Daoy (cell line): ENCODE data around the gene THG1L. TPM values are rescaled to one million over a fixed set of nuclear protein-coding genes. Genes with fewer than 3 reads are reported as not detected.
A peak's percentile ranks its signal among the peaks of the same experiment; 100 is the strongest.
"Not testable (repeated sequence)": the region's sequence is repeated elsewhere in the genome, so short reads cannot be mapped to it uniquely, and the experiment has no call there.

Source experiments
- DNase-seq: peaks from one replicate; pipeline ENCODE4 v3.0.0-alpha.2; 2015; ENCODE audit warnings: low read depth
- total RNA-seq: library from RNA; depleted of rRNA; stranded (reverse); fragments of >200 nt; shearing (Covaris generic); gene quantifications from 2 replicates; pipeline ENCODE4 v1.2.3, GENCODE V29; 2014; rRNA removed

Gene THG1L
- total RNA-seq = 20.9 and 21.7 TPM in 2 replicates

DNA sequence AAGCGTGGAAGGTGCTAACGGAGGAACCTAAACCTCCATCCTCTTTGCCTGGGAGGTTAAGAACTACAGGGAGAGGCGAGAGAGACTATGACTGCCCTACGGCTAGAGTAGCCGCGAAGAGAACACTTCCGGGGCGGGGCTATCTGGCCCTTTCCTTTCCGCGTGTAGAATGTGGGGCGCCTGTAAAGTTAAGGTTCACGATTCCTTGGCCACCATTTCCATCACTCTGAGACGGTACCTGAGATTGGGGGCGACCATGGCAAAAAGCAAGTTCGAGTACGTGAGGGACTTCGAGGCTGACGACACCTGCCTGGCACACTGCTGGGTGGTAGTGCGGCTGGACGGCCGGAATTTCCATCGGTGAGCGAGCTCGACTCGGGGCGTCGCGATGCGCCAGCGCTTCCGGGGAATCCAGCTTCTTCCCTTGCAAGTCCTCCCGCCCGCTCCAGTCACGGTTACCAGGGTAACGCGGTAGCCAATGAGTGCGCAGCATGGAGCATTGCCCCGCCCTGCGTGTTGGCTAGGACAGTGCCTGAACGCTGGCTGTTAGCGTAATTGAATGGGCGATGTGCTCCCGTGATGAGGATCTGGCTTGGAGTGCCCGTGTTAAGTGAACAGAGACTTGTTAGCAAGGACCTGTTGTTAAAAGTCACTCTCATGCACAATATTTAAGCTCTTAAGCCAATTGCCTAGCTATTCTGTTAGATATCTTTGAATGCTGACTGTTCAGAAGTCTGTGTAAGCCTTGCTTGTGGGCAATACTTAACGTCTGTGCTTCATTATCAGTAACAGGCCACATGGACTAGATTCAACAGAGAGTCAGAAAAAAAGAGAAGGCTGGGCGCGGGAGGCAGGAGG is at the start of gene THG1L:
THG1L (plus strand) TSS at position 149 of the 858 bp plus-strand sequence; CDS start at position 170, 21 bp downstream.
- DNase-seq = peak; percentile 99

DNA sequence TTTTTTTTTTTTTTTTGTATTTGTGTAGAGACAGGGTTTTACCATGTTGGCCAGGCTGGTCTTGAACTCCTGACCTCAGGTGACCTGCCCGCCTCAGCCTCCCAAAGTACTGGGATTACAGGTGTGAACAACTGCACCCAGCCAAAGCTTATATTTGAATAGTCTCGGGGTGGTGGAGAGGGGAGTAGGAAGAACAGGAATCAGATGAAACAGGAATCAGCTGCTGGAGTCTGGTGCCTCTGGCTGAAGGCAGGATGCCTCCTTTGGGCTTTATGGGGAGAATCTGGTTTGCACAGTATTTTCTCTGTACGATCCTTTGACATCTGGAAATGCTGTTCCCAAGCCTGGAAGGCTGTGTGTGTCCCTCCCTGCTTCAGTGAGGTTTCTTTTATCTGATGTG is 49.0 kb upstream of the THG1L start:
- DNase-seq = no peak

DNA sequence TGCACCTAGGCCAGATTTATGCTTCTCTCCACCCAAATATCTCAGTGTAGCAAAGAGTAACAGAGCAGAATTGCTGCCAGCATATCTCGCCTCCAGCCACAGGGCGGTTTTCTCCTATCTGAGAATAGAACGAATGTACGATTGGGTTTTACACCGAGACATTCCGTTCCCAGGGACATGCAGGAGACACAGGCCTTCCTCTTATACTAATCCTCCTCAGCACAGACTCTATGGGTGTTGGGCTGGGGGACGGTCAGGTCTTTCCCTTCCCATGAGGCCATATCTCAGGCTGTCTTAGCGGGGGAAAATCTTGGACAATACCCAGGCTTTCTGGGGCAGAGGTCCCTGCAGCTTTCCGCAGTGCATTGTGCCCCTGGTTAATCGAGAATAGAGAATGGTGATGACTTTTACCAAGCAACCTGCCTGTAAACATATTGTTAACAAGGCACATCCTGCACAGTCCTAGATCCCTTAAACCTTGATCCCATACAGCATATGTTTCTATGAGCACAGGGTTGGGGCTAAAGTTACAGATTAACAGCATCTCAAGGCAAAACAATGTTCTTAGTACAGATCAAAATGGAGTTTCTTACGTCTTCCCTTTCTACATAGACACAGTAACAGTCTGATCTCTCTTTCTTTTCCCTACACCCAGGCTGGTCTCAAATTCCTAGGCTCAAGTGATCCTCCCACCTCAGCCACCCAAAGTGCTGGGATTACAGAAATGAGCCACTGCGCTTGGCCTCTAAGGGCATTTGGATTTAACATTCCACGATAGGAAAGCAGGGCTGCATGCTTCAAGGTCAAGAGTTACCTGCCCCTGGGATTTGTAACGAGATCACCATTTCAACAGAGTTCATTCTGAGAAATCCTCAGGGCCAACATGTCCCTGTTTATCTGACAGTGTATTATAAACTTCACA is 44.7 kb upstream of the THG1L start:
- DNase-seq = not testable (repeated sequence)

DNA sequence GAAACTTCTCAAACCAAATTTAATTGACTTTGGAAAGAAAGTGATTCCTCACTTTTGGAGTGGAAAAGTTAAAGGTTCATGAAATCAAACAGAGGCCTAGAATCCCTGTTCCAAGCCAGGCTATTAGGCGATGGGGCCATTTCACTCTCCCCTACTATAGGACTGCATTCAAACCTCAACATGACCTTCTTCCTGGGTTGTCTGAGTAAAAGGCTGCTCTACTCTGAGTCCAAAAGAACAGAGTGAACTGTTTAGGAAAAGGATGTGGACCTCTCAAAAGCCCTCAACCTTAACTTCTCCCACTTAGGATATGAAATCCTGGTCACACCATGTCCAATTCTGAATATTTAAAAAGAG is 44.0 kb upstream of the THG1L start:
- DNase-seq = no peak

DNA sequence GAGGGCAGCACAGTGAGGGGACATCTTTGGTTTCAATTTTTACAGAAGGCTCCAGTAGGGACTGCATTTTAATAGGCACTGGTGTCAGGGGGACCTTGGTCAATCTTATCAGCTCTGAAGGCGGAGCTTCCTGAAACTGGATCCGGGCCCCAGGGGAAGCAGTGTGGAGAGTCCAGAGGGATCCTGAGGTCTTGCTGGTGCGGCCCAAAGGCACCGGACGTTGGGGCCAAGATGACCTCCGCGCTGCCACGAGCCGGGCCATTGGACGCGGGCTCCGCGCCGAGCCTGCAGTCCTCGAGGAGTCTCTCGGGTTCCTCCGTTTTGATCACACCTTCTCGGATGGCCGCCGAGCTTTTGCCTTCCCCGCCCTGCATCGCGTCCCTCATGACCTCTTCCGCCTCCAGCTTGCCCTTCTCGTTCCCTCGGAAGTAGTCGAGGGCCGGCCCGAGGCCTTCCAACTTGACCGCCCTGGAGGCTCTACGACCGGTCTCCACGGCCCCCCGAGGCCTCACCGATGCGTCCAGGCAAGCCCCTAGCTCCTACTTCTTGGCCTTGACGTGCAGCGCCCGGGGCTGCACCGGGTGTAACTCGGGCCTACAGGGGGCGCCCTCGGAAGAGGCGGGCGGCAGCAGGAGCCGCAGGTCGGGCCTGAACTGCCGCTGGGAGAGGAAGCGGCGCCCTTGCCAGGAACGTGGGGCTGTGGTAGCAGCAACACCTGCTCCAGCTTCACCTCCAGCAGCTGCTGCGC is 41.1 kb upstream of the THG1L start:
- DNase-seq = no peak

DNA sequence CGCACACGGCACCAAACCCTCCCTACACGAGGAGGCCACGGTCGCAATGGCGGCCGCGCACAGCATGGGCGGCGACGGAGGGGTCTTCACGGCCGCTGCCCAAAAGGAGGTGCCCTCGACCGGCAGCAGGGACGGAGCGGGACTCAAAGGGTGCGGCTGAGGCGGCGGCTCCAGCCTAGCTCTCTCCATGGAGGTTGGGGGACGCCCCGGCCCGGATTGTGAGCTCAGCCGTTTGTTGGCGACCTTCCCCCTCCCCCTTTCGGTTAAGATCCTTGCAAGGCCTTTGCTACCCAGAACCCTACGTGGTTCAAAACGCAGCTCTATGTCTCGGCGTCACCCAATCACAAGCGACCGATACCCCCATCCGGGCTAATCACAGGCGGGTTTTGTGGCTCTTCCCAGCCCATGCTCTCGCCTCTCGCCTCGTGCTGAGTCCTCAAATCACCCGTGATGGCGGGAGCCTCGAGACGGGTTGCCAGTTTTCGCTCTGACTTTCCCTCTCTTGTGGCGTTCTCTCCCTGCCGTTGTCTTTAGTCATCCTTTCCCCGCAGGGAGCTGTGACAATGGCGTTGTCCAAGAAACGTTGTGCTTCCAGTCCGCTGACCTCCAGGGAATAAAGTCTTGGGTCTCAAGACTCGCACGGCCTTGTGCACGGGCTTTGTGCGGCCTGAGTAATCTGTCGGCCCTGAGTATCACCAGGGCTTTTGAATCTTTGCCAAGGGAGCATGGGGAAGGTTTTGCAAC is 40.4 kb upstream of the THG1L start:
- DNase-seq = no peak

DNA sequence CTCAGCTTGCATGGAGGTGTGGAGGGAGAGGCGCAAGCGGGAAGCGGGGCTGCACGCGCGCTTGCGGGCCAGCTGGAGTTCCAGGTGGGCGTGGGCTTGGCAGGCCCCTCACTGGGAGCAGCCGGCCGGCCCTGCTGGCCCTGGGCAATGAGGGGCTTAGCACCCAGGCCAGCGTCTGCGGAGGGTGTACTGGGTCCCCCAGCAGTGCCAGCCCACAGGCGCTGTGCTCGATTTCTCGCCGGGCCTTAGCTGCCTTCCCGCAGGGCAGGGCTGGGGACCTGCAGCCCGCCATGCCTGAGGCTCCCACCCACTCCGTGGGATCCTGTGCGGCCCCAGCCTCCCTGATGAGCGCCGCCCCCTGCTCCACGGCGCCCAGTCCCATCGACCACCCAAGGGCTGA is 37.4 kb upstream of the THG1L start:
- not testable (repeated sequence) for DNase-seq

DNA sequence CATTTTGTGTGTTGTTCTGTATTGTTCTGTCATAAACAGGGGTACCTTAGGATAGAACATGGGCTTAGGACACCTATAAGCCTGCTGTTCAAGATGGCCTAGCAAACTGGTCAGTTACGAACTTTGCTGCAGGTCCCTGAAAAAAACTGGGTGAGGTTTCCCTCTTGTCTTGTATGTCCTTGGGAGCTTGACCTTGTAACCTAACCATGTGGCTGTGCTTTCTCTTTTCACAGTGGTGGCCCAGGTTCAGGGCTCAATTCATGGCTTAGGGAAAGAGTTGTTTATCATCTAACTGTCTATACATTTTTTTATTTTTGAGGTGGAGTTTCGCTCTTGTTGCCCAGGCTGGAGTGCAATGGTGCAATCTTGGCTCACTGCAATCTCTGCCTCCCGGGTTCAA is 35.1 kb upstream of the THG1L start:
- DNase-seq = not testable (repeated sequence)

DNA sequence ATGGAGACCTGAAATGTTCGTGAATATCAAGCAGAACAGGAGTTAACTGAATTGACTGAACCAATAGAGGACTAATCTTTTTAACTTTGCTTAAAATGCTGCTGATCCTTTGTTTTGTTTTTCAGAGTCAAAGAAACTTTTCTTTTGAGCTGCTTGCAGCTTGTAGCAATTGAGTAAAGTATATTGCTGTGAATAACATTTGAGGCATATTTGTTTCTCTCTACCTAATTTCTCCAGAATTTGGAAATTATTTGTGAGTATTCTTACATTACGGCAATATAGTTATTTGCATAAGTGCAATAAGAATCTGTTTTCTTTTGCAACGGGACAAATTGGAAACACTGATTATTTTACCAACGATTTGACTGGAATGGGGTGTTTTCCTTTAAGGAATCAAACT is 32.5 kb upstream of the THG1L start:
- DNase-seq = not testable (repeated sequence)

DNA sequence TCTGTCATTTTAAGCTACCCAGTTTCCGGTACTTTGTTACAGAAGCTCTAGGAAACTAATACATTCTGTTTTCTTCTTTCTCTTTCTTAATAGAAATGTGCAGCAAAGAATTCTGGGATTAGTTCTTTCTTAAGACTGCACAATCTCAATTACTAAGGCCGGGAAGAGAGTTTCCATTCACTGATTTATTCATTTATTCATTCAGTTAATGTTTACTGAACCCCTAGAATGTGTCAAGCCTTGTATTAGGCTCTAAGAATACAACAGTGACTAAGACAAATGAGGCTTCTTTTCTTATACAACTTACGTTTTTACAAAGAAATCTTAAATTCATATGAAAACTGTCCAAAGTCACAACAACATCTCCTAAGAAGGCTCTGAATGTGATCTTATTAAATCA is 27.5 kb upstream of the THG1L start:
- DNase-seq = no peak

DNA sequence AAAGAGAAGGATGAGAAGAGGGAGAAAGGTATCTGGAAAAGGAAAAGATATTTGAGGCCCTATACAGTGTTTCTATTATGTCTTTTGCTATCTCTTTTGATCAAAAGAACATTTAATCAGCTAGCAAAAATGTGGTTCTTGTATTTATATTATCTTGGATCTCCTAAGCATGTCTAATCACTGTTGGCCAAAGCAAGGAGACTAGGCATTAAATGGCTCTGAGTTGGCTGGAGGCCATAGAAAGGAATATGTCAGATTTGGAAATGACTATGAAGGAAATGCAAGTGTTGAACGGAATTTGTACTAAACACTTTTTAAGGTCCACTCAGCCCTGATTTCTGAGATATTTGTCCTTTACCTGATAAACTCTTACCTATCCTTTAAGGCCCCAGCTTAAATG is 22.4 kb upstream of the THG1L start:
- DNase-seq = no peak

DNA sequence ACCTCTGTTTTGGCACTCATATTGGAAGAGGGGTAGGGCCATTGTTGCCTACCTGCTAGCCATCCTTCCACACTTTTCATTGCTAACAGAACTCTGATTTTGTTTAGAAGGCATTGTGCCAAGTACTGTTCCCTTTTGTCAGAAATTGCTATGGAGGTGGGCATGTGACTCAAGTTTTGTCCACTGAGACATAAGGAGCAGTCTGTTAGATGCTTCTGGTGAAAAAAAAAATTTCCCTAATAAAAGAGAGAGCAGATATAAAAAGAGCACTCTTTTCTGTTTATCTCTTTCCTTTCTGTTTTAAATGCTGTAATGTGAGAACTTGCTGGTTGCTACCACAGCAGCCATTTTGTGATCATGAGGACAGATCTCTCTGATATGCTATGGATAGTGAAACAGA is 21.9 kb upstream of the THG1L start:
- DNase-seq = no peak

DNA sequence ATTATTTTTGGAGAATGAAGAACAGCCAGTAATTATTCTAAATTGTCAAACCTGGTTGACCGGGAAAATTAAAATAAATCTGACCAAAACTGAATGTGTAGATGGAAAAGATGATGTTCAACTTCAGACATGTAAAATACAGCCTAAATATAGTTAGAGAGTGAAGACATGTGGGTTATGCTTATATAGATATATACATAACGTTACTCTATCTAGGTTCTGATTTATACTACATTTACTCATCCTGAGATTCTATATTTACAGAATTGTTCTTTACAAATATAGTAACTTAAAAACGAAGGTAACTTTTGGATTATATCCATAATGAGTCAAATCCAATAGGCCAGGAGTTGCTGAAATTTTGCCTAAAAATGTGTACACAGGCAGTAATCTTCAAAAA is 20.8 kb upstream of the THG1L start:
- no peak for DNase-seq

DNA sequence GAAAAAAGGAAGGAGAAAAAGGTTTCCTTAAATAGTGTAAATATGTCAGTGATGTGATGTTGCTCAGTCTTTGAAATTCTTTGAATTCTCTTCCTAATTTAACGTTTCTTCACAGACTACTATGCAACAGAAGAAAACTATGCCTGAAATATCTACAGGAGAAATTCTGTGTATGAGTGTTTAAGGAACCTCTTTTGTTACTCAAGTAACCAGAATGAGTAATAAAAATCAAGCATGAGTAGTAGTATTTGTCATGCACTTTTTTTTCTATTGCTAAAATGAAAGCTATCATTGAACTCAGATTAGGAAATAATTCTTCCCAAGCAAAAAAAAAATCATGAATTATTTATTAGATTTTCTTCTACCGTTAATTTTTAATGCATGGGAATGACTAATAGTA is 20.3 kb upstream of the THG1L start:
- DNase-seq = no peak

DNA sequence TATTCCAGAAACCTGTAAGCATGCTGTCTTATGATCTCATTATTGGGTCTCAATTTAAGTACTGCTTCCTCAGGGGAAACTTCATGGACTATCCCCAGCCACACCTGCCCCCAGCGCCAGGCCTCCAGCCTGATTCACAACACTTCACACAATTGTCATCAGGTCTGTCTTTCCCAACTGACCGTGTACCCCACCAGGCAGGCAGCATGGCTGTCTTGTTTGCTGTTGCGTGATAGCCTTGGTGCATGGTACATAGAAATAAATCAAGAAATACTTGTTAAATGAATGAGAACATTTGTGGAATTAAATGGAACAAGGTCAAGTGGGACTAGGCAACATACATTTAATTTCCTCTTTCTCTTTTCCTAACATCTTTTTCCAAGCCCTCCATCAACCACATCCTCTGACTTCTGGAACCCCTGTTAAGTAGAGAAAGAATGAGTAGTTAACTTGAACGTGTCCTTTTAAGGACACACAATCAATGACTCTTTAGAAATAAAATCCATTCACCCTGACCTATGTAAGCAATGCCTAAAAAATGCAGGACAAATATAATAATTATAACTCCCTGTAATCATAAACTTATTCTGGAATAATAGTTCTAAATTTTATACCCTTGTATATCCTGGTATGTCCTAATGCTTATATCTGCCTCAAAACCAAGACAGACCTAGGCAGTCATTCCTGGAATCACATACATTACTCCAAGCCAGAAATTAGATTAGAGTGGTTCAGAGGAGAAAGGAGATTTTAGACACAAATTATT is 17.2 kb upstream of the THG1L start:
- DNase-seq = no peak

DNA sequence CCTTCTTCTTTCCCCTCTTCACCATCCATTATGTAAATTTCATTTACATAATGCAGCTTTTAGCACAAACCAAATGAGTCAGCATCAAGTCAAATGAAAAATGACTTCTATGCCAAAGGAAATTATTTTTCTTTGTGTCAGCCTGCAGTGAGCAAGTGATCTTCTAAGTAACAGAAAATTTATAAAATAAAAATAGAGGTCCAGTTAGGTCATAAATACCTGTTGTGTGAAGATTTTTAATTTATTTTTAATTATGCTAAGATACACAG is 16.7 kb upstream of the THG1L start:
- no peak for DNase-seq

DNA sequence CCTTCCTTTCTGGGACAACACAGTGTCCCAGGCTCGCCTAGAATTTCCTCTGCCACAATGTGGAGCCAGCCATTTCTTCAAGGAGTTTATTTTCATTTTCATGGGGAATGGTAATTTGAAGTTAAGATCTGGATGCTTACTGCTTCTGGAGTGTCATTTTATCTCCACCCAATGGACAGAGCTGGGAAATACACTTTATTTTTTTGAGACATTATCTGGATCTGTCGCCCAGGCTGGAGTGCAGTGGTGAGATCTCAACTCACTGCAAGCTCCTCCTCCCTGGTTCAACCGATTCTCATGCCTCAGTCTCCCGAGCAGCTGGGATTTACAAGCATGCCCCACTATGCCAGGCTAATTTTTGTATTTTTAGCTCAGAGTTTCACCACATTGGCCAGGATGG is 12.7 kb upstream of the THG1L start:
- peak; percentile 52 for DNase-seq

DNA sequence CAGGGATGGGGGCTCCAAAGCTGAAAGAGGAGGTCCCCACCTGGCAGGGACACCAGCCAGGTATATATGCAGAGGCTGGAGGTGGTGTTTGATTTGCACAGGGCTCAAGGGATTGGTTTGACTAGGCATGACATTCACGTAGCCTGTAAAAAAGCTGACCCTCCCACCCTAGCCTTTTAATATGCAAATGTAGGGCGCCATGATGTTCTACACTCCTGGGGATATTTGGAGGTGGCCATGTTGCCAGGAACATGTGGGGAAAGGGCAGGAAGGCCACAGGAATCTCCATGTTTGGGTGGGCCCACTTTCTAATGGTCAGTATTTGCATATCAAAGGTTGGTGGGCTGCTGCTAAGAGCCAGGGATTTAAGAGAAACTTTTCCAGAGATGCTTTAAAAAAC is 12.0 kb upstream of the THG1L start:
- no peak for DNase-seq

DNA sequence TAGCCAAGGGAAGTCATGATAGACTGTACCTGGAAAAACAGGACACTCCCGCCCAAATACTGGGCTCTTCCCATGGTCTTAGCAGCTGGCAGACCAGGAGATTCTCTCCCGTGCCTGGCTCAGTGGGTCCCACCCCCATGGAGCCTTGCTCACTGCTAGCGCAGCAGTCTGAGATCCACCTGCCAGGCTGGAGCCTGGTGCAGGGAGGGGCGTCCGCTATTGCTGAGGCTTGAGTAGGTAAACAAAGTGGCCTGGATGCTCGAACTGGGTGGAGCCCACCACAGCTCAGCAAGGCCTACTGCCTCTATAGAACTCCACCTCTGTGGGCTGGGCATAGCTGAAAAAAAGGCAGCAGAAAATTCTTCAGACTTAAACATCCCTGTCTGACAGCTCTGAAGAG is 10.1 kb upstream of the THG1L start:
- no peak for DNase-seq

DNA sequence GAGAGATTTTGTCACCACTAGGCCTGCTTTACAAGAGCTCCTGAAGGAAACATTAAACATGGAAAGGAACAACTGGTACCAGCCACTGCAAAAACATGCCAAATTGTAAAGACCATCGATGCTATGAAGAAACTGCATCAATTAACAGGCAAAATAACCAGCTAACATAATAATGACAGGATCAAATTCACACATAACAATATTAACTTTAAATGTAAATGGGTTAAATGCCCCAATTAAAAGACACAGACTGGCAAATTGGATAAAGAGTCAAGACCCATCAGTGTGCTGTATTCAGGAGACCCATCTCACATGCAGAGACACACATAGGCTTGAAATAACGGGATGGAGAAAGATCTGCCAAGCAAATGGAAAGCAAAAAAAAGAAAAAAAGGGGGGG is 8.3 kb upstream of the THG1L start:
- DNase-seq = not testable (repeated sequence)

DNA sequence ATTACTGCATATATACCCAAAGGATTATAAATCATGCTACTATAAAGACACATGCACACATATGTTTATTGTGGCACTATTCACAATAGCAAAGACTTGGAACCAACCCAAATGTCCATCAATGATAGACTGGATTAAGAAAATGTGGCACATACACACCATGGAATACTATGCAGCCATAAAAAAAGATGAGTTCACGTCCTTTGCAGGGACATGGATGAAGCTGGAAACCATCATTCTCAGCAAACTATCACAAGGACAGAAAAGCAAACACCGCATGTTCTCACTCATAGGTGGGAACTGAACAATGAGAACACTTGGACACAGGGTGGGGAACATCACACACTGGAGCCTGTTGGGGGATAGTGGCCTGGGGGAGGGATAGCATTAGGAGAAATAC is 4.6 kb upstream of the THG1L start:
- not testable (repeated sequence) for DNase-seq
